ENCODE data around the gene NKIRAS1.

Gene NKIRAS1

GRCh38 chr3:23916886-23917678 lies at the start of gene NKIRAS1, which contains the start of gene RPL15:
TSS of gene NKIRAS1 (minus strand) at chr3:23916990. CDS start at chr3:23910904, 6,086 bp downstream.
TSS of gene RPL15 (plus strand) at chr3:23917132. CDS start at chr3:23917860, 728 bp downstream.
- peak; percentile 95 for DNase-seq (ENCODE audit: low spot score)

- DNase-seq (ENCODE audit: low spot score): no peak
Measured at GRCh38 chr3:23966328-23966727, 49.5 kb upstream of the NKIRAS1 start.

- DNase-seq (ENCODE audit: low spot score): no peak
Measured at GRCh38 chr3:23964537-23965235, 47.9 kb upstream of the NKIRAS1 start.

- DNase-seq (ENCODE audit: low spot score): no peak
Measured at GRCh38 chr3:23961913-23962312, 45.1 kb upstream of the NKIRAS1 start.

GRCh38 chr3:23961066-23961465 lies 44.3 kb upstream of the NKIRAS1 start:
- DNase-seq (ENCODE audit: low spot score): no peak

GRCh38 chr3:23960649-23961048 lies 43.9 kb upstream of the NKIRAS1 start:
- no peak for DNase-seq (ENCODE audit: low spot score)

- DNase-seq (ENCODE audit: low spot score): peak; percentile 50
Measured at GRCh38 chr3:23959135-23959900, 42.5 kb upstream of the NKIRAS1 start.

GRCh38 chr3:23956701-23957100 lies 39.9 kb upstream of the NKIRAS1 start:
- no peak for DNase-seq (ENCODE audit: low spot score)

GRCh38 chr3:23954144-23954543 lies 37.4 kb upstream of the NKIRAS1 start:
- DNase-seq (ENCODE audit: low spot score): no peak

GRCh38 chr3:23953523-23953922 lies 36.7 kb upstream of the NKIRAS1 start:
- no peak for DNase-seq (ENCODE audit: low spot score)

GRCh38 chr3:23952646-23953045 lies 35.9 kb upstream of the NKIRAS1 start:
- no peak for DNase-seq (ENCODE audit: low spot score)

- no peak for DNase-seq (ENCODE audit: low spot score)
Measured at GRCh38 chr3:23950293-23950692, 33.5 kb upstream of the NKIRAS1 start.

GRCh38 chr3:23949784-23950183 lies 33.0 kb upstream of the NKIRAS1 start:
- peak; percentile 29 for DNase-seq (ENCODE audit: low spot score)

GRCh38 chr3:23948761-23949160 lies 32.0 kb upstream of the NKIRAS1 start:
- no peak for DNase-seq (ENCODE audit: low spot score)

- DNase-seq (ENCODE audit: low spot score): peak; percentile 96
Measured at GRCh38 chr3:23945913-23946687, 29.3 kb upstream of the NKIRAS1 start.

- no peak for DNase-seq (ENCODE audit: low spot score)
Measured at GRCh38 chr3:23945663-23945912, 28.8 kb upstream of the NKIRAS1 start.

- peak; percentile 83 for DNase-seq (ENCODE audit: low spot score)
Measured at GRCh38 chr3:23944861-23945662, 28.3 kb upstream of the NKIRAS1 start, which contains the start of gene NR1D2. TSS of gene NR1D2 (plus strand) at chr3:23945286. CDS start at chr3:23945579, 293 bp downstream.

- no peak for DNase-seq (ENCODE audit: low spot score)
Measured at GRCh38 chr3:23944007-23944783, 27.4 kb upstream of the NKIRAS1 start.

- no peak for DNase-seq (ENCODE audit: low spot score)
Measured at GRCh38 chr3:23942546-23942945, 25.8 kb upstream of the NKIRAS1 start.

- DNase-seq (ENCODE audit: low spot score): no peak
Measured at GRCh38 chr3:23941440-23941839, 24.6 kb upstream of the NKIRAS1 start.
